HG03520 (cell line): ENCODE data around the gene CELF6.
"Not testable (repeated sequence)": the region's sequence is repeated elsewhere in the genome, so short reads cannot be mapped to it uniquely, and the experiment has no call there.

Experiments
- ATAC-seq: cut with Tn5 transposase; IDR thresholded peaks from one replicate; pipeline ENCODE4 v1.9.1; 2021; ENCODE audit warnings: mild to moderate bottlenecking, moderate library complexity; ENCODE audit not compliant: unreplicated experiment

The CELF6 gene

DNA sequence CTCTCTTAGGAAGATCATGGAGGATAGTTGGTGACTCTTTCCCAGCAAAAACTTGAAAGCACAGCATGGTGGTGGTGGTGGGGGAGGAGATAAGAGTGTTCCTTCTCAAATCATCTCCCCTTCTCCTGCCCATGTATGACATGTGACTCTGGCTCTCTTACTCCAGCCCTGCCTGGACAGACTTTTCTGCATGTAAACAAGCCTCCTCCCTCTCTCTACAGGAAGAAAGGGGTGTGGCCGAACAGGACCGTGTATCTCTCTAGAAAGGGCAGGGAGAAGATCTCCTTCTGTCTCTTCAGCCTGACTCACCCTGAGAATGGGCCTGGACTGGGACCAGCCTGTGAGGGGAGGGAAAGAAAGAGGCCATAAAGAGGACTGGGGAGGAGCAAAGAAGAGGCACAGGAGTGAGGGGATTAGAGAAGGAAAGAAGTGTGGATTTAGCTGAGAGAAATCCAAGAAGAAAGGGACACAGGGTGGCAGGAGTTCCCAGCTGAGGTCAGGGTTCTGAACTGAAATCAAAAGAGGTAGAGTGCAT is 1.5 kb downstream of the CELF6 start:
- ATAC-seq = no peak

DNA sequence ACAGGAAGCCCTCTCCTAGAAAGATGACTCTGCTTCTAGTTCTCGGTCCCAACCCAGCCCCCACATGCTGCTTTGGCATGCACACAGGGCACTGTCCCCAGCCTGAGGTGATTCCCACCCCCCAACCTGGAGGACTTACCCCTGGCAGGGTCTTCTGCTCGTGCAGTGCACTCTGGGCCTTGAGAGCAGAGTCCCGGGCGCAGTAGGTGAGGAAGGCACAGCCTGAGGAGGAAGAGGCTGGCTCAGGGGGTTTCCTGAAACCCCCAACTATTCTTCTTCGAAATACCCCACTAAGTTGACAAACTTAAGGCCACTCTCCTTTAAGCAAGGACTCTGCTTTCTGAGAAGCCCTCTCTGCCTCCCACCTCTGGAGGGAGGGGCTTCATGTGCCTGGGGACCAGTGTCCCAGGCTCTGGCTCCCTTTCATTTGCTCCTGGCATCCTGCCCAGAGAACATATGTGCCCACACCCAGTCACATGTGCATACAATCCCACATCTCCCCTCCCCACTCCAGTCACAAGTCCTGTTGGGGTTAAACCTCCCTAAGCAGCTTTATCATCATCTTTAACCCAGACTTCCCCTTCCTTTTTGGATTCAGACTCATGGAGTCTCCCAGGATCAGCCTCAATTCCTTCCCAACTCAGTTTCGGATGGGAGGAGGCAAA is 4.1 kb downstream of the CELF6 start:
- ATAC-seq = no peak

DNA sequence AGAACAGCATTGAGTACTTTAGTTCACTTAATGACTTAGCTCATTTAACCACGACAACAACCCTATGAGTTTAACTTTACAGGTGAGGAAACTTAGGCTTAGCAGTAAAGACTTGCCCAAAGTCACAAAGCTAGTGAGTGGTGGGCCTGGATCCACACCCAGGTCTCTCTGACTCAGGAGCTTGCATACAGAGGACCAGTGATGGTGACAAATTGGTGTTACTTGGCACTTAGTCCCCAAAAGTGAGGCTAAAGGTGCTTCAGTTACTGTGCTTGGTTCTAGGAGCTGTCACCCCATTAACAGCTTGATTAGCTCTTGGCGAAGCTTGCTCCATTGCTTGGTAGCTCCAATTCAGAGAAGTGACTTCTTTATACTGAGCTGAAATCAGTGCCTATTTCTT is 6.1 kb downstream of the CELF6 start:
- ATAC-seq = no peak

DNA sequence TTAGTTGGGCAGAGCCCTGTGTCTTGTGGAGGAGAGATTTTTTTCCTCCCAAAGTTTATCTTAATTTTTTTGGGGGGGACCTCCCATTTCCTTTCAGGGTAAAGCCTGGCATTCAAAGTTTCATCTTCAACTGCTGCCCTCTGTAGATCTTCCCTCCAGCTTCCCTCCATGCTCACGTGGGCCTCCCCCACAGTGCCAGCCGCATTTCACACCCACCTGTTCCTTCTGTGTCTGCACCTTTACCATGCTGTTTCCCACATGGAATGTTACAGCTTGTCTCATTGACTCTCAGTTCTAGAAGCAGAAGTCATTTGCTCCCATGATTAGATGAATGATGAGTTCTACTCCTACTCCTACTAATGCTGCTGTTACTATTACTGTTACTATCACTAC is 6.5 kb downstream of the CELF6 start:
- ATAC-seq = no peak

DNA sequence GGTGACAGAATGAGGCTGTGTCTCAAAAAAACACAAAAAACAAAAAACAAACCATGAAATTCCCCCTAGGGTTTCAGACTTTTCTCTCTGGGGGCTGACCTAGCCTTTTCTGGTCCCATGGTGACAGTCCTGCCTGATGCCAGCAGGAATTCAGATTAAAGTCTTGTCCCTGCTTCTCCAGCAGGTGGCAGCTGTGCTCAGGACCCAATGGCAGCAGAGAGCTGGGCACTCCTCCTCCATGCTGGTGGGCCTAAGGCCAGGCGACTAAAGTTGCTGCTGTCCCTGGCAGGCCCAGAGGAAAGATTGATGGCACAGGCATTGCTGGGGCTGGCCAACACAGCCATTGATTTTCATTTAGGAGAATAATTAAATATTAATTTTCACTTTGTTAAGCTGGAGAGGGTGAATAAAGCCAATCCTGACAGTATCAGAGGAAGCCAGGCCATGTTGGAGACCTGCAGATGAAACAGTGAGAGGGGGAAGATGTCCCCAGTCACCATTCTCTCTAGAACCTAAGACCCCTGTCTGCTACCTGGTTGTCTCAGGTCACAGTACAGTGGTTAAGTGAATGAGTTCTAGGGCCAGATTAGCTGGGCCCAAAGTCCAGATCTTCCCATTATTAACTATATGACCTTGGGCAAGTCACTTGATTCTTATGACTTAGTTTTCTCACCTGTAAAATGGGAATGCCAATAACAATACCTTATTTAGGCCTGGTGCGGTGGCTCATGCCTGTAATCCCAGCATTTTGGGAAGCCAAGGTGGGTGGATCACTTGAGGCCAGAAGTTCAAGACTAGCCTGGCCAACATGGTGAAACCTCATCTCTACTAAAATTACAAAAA is 7.1 kb downstream of the CELF6 start:
- ATAC-seq = no peak

DNA sequence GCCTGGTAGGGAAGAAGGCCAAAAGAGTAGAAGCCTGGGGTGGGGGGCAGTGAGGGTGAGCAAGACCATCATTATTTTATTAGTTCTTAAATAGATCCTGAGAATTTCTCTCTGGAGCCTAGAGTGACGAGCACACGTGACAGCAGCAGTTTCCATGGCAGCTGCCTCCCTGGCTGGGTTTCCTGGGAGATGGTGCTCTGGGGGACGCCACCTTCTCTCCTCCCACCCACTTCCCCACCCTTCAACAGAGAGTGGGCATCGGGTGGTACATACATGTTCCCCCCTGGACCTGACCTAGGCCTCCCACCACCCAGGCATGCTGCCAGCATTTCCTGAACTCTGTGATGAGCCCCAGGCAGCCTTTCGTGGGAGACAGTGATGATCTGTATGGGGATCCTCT is 12.9 kb downstream of the CELF6 start:
- no peak for ATAC-seq

DNA sequence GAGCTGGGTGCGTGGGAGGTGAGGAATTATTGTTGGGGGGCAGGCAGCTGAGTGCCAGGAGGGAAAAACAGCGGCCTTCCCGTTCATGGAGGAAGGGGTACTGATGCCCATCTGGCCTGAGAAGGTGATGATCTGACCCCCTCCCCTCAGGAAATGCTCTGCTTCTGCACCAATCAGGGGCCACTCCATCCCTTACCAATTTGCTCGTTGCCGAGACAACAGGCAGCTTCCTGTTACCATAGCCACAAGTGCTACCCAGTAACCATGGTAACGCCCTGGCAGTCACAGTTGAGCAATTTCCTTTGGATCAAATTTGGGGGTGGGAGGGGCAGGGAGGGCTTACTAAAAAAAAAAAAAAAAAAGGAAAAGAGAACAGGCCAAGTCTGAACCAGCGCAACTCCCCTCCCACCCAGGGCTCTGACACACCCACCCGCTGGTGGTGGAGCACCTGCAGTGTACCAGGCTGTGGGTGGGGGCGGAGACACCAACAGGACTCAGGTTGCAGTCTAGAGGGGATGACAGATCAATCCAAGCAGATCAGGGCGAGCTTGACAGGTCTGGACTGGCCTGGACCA is 13.7 kb downstream of the CELF6 start:
- no peak for ATAC-seq

DNA sequence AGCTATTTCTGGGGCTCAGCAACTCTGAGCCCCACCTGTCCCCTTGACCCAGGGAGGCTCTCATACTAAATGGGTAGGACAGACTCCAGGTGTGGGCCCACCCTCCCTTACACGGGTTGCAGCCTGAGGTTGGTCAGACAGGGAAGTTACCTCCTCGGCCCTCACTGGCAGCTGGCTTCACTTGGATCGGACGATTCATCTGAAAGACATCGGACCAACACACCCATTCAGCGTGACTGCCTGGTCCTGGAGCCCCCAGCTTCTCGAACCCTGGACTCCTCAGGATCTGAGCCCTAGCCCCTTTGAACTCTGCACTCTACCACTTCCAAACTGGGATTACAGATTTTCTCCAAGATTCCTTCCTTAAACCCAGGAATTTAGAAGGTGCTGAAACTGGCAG is 15.4 kb downstream of the CELF6 start:
- no peak for ATAC-seq

DNA sequence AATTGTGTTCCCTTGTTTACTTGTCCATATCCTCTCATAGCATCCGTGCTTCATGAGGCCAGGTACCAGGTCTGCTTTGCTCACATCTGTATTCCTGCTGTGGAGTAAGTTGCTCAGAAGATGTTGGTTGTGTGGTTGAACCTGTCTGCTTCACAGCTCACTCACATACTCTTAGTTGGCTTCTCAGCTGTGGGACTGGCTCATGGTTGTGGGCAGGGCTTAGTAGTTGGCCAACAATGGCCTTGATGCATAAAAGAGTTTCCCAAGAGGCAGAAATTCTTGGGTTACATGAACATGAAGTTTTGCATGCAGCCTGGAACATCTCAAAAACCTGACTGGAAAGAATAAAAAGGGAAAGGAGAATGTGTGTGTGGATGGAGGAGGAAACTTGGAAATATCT is 17.0 kb downstream of the CELF6 start:
- no peak for ATAC-seq

DNA sequence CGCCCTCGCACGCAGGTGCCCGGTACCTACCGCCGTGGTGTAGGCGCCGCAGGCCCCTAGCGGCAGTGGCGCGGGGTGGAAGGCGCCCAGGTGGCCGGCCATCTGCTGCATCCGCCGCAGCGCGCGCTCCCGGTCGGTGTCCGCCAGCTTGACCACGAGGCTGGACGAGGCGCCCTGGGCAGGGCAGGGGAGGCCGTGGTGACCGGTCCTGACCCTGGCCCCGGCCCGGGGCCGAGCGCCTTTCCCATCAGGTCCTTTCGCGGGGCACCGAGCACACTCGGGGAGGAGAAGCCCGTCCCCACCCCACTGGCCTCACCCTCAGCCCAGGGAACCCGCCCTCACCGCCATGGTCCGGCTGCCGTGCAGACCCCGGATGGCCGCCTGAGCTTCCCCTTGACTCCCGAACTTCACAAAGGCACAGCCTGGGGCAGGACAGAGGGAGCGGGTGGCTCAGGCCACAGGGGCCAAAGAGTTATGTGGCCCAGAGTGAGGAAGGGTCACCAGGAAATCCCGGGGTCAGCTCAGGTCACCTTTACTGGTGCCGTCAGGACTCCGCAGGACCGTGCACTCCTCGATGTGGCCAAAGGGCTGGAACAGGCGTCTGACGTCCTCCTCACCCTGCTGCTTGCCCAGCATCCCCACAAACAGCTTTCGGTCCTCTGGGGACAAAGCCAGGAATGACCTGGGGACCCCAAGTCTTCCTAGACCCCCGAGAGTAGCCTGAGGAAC is 30.2 kb downstream of the CELF6 start:
- ATAC-seq = no peak

DNA sequence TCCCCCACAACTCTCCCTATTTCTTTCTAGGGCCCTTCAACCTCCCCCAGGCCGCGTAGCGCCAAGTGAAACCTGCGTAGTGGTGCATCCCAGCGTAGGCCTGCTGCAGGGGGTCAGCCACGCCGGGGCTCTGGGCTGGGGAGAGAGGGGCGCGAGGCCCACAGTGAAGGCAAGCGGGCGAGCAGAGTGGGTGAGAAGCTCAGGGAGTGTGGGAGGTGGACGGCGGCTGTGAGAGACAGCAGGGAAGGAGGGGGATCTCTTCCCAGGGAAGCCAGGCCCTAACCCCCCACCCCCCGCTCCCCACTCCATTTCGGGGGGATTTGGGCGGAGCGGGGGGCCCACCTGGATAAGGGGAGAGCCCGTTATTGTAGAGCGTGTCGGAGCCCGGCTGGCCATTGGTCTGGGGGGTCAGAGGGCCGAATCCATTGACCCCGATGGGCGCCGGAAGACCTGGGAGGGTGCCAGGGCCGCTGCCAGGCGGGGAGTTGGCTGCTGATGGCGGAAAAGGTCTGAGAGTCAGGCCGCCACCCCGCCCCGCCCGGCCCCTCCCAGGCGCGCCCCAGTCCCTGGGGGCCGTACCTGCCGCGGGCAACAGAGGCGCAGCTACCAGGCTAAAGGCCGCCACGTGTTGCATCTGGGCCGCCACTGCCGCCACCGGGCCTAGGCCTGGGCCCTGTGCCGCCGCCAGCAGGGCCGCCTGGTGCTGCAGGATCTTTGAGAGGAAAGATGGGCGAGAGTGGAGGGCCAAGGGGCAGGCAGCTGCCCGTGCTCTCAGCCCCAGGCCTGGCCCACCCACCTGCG is 31.0 kb downstream of the CELF6 start:
- ATAC-seq = no peak

DNA sequence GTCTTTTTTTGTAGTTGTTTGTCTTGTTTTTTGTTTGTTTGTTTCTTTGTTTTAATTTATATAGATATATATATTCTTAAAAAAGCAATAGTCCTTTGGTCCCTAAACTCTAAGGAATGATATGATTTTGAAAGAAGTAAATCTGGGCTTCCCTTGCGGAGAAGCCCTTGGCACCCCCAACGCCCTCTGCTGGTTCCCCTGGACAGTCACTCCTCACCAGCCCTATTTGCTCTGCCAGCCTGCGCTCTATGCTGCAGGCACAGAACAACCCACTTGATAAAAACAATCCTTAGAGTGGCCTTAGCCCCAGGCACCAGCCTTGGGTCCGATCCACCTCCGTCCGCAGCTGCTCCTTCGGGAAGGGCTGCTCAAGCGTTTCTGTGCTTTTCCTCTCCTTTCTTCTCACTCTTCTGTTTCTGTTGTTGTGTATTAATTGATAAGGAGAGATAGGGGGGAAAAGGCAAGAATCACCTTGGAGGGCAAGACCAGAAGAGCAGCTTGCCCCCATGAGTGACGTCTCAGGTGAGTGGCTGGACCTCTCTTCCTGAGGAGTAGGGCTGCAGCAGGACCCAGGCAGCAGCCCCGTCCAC is 33.9 kb downstream of the CELF6 start:
- no peak for ATAC-seq

DNA sequence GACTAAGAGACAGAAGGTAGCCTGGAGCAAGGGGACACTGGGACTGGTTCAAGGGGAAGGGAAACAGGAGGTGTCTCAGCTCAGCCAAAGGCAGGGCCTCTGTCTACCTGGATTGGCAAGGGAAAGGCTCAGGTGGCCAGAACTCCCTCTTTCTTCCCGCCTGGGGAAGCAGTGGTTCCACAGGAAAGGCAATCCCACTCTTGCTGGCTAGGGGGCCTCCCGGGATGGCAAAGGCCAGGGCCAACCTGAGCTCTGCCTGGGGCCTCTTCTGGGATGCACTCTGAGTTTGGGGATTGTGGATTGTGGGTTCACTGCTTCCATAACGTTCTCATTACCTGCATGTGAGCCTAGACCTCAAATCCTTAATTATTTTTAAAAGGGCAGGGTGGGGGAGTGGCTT is 34.6 kb downstream of the CELF6 start:
- no peak for ATAC-seq

DNA sequence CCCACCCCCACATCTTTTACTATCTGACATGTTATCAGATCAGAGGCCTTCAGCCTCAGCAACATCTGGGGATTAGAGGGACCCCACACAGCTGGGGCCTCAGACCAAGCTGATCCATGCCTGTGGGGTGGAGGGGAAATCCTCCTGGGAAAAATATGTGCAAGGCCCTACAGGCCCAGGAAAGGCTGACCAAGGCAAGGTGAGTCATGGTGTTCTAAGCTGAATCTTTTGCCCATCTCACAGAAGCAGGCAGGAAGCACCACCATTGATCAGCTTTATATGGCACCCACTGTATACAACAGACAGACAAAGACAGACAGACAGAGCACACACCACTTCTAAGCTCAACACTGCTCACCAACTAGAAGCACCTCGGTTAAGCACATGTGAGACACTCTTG is 35.2 kb downstream of the CELF6 start:
- ATAC-seq = no peak

DNA sequence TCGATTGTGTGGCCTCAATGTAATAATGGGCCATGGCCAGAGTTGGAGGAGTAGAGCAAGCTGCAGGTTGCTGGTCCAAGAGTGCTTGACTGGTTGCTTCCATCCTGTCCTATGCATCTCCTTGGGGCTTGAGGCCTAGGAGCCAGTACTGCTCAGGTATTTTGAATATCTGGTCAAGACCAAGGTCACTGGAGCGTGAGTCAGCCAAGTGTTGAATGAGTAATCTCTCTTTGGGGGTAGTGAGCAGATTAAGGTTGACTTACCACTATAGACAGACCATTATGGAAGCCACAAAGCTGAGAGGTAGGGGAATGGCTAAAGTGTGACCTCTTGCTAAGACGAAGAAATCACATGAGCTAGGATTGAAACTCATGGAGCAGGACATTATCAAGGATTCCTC is 38.2 kb downstream of the CELF6 start:
- no peak for ATAC-seq

DNA sequence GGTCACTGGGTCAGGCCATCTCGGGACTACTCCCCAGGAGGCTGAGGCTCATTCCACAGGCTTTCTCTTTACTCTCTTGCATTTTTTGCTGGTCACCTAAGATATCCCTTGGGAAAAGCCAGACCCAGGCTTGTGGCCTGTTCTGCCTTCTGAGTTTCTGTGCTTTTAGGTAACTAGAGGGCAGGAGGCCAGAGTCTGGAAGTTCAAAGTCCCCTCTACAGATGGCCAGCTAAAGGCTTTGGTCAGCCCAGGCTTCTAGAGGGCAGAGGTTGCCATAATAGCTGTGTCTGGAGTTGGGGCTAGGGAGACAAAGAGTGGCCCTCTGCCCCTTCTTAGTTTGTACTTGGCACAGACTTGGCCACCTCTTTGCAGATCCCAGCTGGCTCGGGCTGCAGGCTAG is 39.2 kb downstream of the CELF6 start:
- ATAC-seq = no peak

DNA sequence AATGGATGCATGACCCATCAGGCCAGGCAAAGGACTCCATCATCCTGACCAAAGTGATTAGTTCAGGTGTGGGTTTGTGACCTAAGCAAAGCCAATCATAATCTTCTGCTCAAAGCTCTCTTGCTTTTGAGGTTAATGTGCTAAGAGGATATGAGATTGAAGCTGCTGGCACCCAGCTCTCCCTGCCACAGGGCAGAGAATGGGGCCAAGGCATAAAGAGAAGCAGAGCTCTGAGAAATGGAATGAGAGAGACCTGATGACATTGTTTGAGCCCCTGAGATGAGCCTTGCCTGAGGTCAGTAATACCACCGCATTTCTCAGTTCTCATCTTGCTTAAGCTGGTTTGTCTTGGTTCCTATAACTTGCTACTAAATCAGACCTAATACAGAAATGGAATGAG is 41.2 kb downstream of the CELF6 start:
- ATAC-seq = no peak

DNA sequence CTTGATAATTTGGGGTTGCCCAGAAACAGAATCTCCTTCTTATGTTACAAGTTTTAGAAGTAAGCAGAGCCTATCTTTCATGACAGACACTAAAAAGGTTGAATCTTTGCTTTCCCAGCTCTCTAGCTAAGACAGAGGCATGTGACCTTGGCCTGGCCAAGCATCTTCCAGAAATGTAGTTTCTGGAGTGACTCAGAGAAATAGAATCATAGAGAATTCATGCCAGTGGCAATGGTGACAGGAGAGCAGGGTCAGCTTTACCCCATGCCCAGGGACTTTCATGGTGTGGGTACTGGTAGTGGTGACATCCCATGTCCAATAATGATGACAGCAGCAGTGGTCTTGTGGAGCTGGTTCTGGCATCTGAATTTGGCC is 43.6 kb downstream of the CELF6 start:
- no peak for ATAC-seq

DNA sequence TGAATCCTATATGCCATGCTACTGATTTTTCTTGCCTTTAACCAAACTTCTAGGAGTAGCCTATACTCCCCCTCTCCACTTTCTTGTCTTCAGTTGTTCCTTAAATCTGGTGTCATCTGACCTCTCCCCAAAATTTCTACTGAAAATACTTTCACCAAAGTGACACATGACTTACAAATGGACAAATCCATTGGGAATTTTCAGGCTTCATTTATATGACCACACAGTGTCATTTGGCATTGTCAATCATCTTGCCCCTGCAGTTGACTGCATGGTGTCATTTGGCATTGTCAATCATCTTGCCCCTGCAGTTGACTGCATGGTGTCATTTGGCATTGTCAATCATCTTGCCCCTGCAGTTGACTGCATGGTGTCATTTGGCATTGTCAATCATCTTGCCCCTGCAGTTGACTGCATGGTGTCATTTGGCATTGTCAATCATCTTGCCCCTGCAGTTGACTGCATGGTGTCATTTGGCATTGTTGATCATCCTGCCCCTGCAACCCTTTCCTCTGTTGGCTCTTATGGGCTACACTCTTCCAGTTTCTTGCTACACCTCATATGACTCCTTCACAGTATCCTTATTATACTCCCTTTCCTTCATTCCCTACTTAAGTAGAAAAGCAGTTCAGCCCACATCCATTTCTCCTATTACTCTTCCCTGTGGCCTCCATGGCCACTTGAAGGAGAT is 44.2 kb downstream of the CELF6 start:
- not testable (repeated sequence) for ATAC-seq

DNA sequence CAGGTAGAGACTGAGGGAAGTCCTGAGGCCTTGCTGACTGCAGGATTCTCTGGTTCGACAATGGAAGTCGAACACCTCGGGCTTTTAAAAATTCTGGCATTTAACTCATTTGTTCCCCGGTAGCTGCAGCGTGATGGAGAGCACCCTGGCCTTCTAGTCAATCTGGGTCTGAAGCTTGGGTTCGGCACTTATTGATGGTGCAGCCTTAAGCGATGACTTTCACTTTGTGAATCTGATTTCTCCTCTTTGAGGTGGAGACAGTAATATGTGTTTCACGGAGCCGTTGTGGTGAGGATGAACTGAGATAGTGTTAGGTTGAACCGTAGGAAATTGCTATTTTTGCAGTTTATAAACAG is 47.0 kb downstream of the CELF6 start:
- no peak for ATAC-seq
